WTC11 (cell line): Measurements from ENCODE around the gene NTPCR. TPM values are rescaled to one million over a fixed set of nuclear protein-coding genes. Genes with fewer than 3 reads are reported as not detected.

Source experiments
- ATAC-seq: fragments of 200-7000 bp; cut with Tn5 transposase; 2 replicates; pipeline ENCODE4 v1.10.0; 2021; ENCODE audit warnings: mild to moderate bottlenecking, moderate library complexity
- CTCF ChIA-PET: fragments of 300-600 bp; sonication (Branson Sonifier 250); formaldehyde crosslinking; loops from one replicate; lab custom pipeline; 2021; ENCODE audit warnings: antibody characterized with exemption; lab: Charles Lee
- POLR2A ChIA-PET: fragments of 350-600 bp; sonication (Branson Sonifier 250); formaldehyde crosslinking; loops from one replicate; lab custom pipeline; 2021; ENCODE audit warnings: antibody characterized with exemption; lab: Charles Lee
- DNase-seq: peaks from one replicate; pipeline ENCODE4 v3.0.0; 2021; ENCODE audit warnings: low spot score
- H3K27ac Mint-ChIP-seq: 2 replicates; pipeline ENCODE4 v1.8.0; 2021; ENCODE audit warnings: mixed read lengths
- H3K27me3 Mint-ChIP-seq: 2 replicates; pipeline ENCODE4 v1.8.0; 2021; ENCODE audit warnings: low read depth, mild to moderate bottlenecking, moderate library complexity, mixed read lengths
- H3K36me3 Mint-ChIP-seq: 2 replicates; pipeline ENCODE4 v1.8.0; 2021; ENCODE audit warnings: mixed read lengths
- H3K4me1 Mint-ChIP-seq: 2 replicates; pipeline ENCODE4 v1.8.0; 2022; ENCODE audit warnings: mixed read lengths
- H3K4me3 Mint-ChIP-seq: 2 replicates; pipeline ENCODE4 v1.8.0; 2021; ENCODE audit warnings: mild to moderate bottlenecking, moderate library complexity, mixed read lengths
- H3K9me3 Mint-ChIP-seq: 2 replicates; pipeline ENCODE4 v1.8.0; 2021; ENCODE audit warnings: mixed read lengths
- CREB1 ChIP-seq: sonication (generic); formaldehyde crosslinking; IDR thresholded peaks from 2 replicates; pipeline ENCODE4 v1.8.0; 2023; ENCODE audit warnings: mild to moderate bottlenecking, missing genetic modification reagents
- FOXP1 ChIP-seq: sonication (generic); formaldehyde crosslinking; IDR thresholded peaks from 2 replicates; pipeline ENCODE4 v1.8.0; 2022; ENCODE audit warnings: missing genetic modification reagents, mild to moderate bottlenecking, moderate library complexity, borderline replicate concordance
- GRHL2 ChIP-seq: fragments of 250-450 bp; sonication (Bioruptor Pico); IDR thresholded peaks from 2 replicates; pipeline ENCODE4 v1.8.0; 2022; ENCODE audit warnings: mild to moderate bottlenecking, moderate library complexity; ENCODE audit not compliant: insufficient replicate concordance, severe bottlenecking
- TEAD1 ChIP-seq: sonication (generic); formaldehyde crosslinking; IDR thresholded peaks from 2 replicates; pipeline ENCODE4 v1.8.0; 2022; ENCODE audit warnings: mild to moderate bottlenecking, missing genetic modification reagents
- ZNF121 ChIP-seq: sonication (generic); formaldehyde crosslinking; IDR thresholded peaks from 2 replicates; pipeline ENCODE4 v1.8.0; 2023; ENCODE audit warnings: missing genetic modification reagents
- ZNF138 ChIP-seq: sonication (generic); formaldehyde crosslinking; conservative IDR thresholded peaks from 2 replicates; pipeline ENCODE4 v1.8.1; 2022; ENCODE audit warnings: mild to moderate bottlenecking, moderate library complexity, missing genetic modification reagents
- ZNF416 ChIP-seq: fragments of 250-450 bp; sonication (Bioruptor Pico); IDR thresholded peaks from 2 replicates; pipeline ENCODE4 v1.9.0; 2021; ENCODE audit warnings: mild to moderate bottlenecking, inconsistent platforms
- ZNF671 ChIP-seq: fragments of 250-450 bp; sonication (Bioruptor Pico); IDR thresholded peaks from 2 replicates; pipeline ENCODE4 v1.8.0; 2021; ENCODE audit warnings: mild to moderate bottlenecking
- total RNA-seq: library from RNA; stranded (reverse); gene quantifications from 3 replicates; pipeline ENCODE4 v1.2.3, GENCODE V29; 2021
- TF ChIP-seq, protein P1 (sequence below): sonication (generic); formaldehyde crosslinking; IDR thresholded peaks from 2 replicates; pipeline ENCODE4 v1.8.0; 2023; ENCODE audit warnings: missing genetic modification reagents
- TF ChIP-seq, protein P2 (sequence below): sonication (generic); formaldehyde crosslinking; IDR thresholded peaks from 2 replicates; pipeline ENCODE4 v1.8.1; 2023; ENCODE audit warnings: mild to moderate bottlenecking, missing genetic modification reagents
- TF ChIP-seq, protein P3 (sequence below): fragments of 250-450 bp; sonication (Bioruptor Pico); IDR thresholded peaks from 2 replicates; pipeline ENCODE4 v1.8.0; 2021; ENCODE audit warnings: mild to moderate bottlenecking
- TF ChIP-seq, protein P4 (sequence below): sonication (generic); formaldehyde crosslinking; conservative IDR thresholded peaks from 2 replicates; pipeline ENCODE4 v1.8.1; 2022; ENCODE audit warnings: mild to moderate bottlenecking, missing genetic modification reagents
- TF ChIP-seq, protein P5 (sequence below): sonication (generic); formaldehyde crosslinking; IDR thresholded peaks from 2 replicates; pipeline ENCODE4 v1.8.0; 2022; ENCODE audit warnings: mild to moderate bottlenecking, missing genetic modification reagents
- TF ChIP-seq, protein P6 (sequence below): sonication (generic); formaldehyde crosslinking; IDR thresholded peaks from 2 replicates; pipeline ENCODE4 v1.8.1; 2023; ENCODE audit warnings: mild to moderate bottlenecking, missing genetic modification reagents, moderate library complexity
- TF ChIP-seq, protein P7 (sequence below): sonication (generic); formaldehyde crosslinking; IDR thresholded peaks from 2 replicates; pipeline ENCODE4 v1.8.0; 2022; ENCODE audit warnings: missing genetic modification reagents

NTPCR gene
- total RNA-seq, 1 experiment from 2014 or later, result 102 TPM

DNA sequence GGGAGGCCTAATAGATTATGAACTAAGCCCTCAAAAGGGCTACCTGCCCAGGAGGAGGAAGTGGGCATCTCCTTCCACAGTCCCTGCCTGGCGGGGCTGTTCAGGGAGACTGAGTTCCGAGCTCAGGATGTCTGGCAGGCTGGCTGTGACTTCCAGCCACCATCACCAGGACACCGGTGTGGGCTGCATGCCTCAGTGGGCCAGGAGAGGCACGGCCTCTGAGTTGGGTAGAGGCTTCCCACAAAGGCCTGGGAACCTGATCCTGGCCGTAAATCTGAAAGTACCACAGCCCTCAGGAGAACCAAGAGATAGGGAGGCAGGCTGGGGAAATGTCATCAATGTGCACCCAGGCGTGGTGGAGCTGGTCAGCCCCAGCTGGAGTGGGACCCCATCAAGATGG lies 29.1 kb downstream of the NTPCR start:
- ChIA-PET POLR2A (no interaction called here), CTCF (no interaction called here)
- DNase-seq (no peak), ATAC-seq (no peak)
- Mint-ChIP-seq H3K4me1 (peaks cover 9% of the 10 kb centered on the region), H3K27ac (no peak overlapping the region; the same call in 1 of the 2 replicates), H3K36me3 (peaks cover 37% of the 10 kb centered on the region), H3K9me3 (no peaks in the 10 kb centered on the region), H3K4me3 (no peak overlapping the region), H3K27me3 (no peaks in the 10 kb centered on the region)
- TF ChIP-seq, protein P1, sequence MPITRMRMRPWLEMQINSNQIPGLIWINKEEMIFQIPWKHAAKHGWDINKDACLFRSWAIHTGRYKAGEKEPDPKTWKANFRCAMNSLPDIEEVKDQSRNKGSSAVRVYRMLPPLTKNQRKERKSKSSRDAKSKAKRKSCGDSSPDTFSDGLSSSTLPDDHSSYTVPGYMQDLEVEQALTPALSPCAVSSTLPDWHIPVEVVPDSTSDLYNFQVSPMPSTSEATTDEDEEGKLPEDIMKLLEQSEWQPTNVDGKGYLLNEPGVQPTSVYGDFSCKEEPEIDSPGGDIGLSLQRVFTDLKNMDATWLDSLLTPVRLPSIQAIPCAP (CRISPR knock-in tag), result no peak
- TF ChIP-seq, protein P2, sequence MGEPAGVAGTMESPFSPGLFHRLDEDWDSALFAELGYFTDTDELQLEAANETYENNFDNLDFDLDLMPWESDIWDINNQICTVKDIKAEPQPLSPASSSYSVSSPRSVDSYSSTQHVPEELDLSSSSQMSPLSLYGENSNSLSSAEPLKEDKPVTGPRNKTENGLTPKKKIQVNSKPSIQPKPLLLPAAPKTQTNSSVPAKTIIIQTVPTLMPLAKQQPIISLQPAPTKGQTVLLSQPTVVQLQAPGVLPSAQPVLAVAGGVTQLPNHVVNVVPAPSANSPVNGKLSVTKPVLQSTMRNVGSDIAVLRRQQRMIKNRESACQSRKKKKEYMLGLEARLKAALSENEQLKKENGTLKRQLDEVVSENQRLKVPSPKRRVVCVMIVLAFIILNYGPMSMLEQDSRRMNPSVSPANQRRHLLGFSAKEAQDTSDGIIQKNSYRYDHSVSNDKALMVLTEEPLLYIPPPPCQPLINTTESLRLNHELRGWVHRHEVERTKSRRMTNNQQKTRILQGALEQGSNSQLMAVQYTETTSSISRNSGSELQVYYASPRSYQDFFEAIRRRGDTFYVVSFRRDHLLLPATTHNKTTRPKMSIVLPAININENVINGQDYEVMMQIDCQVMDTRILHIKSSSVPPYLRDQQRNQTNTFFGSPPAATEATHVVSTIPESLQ (CRISPR knock-in tag), result no peak
- no peak for TF ChIP-seq FOXP1 (CRISPR knock-in tag)
- no peak for TF ChIP-seq TEAD1 (CRISPR knock-in tag)
- TF ChIP-seq, protein P3, sequence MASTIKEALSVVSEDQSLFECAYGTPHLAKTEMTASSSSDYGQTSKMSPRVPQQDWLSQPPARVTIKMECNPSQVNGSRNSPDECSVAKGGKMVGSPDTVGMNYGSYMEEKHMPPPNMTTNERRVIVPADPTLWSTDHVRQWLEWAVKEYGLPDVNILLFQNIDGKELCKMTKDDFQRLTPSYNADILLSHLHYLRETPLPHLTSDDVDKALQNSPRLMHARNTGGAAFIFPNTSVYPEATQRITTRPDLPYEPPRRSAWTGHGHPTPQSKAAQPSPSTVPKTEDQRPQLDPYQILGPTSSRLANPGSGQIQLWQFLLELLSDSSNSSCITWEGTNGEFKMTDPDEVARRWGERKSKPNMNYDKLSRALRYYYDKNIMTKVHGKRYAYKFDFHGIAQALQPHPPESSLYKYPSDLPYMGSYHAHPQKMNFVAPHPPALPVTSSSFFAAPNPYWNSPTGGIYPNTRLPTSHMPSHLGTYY (CRISPR knock-in tag), result no peak
- no peak for TF ChIP-seq ZNF671 (CRISPR knock-in tag)
- no peak for TF ChIP-seq ZNF138 (CRISPR knock-in tag)
- TF ChIP-seq ZNF416 (CRISPR knock-in tag), result no peak
- TF ChIP-seq, protein P4, sequence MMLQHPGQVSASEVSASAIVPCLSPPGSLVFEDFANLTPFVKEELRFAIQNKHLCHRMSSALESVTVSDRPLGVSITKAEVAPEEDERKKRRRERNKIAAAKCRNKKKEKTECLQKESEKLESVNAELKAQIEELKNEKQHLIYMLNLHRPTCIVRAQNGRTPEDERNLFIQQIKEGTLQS, result no peak
- TF ChIP-seq ZNF121 (CRISPR knock-in tag), result no peak
- TF ChIP-seq GRHL2 (CRISPR knock-in tag), result no peak

DNA sequence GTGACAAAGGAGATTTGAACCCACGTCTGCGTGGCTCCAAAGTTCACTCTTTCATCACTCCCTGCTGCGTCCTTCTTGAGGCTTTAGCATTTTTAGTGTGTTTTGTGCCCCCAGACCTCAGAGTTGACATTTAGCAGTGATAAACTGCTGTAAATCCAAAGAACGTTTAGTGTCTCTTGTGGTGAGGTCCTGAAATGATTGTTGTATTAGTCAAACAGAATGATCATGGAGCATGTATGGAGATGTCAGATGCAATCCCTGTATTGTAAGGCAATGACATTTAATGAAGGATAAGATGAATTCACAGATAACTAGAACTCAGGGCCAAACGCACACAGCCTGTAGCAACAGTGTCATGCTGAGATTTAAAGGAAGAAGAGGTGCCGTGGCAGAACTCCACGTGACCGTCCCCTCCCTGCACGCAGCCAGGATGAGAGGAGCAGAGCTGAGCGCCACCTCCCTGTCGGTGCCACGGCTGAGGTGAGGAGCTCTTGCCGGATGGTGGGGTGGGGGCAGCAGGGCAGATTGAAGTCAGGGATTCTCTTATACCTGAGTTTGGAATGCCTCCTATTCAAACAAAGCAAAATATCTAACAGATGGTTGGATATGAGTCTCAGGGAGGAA lies 30.1 kb downstream of the NTPCR start:
- H3K27me3 Mint-ChIP-seq, result no peaks in the 10 kb centered on the region
- peak overlapping the region; percentile 26; the same call in 1 of the 2 replicates for H3K27ac Mint-ChIP-seq
- H3K4me1 Mint-ChIP-seq, result peaks cover 9% of the 10 kb centered on the region
- peaks cover 29% of the 10 kb centered on the region for H3K36me3 Mint-ChIP-seq
- DNase-seq (peak; percentile 33), ATAC-seq (peak; percentile 86)
- POLR2A ChIA-PET, result no interaction called here
- H3K4me3 Mint-ChIP-seq, result no peak overlapping the region
- TF ChIP-seq, protein P5, sequence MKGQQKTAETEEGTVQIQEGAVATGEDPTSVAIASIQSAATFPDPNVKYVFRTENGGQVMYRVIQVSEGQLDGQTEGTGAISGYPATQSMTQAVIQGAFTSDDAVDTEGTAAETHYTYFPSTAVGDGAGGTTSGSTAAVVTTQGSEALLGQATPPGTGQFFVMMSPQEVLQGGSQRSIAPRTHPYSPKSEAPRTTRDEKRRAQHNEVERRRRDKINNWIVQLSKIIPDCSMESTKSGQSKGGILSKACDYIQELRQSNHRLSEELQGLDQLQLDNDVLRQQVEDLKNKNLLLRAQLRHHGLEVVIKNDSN (CRISPR knock-in tag), result peak; percentile 69; the same call in 1 of the 2 replicates
- TF ChIP-seq ZNF671 (CRISPR knock-in tag) (no peak), ZNF121 (CRISPR knock-in tag) (no peak)
- TF ChIP-seq, protein P6, sequence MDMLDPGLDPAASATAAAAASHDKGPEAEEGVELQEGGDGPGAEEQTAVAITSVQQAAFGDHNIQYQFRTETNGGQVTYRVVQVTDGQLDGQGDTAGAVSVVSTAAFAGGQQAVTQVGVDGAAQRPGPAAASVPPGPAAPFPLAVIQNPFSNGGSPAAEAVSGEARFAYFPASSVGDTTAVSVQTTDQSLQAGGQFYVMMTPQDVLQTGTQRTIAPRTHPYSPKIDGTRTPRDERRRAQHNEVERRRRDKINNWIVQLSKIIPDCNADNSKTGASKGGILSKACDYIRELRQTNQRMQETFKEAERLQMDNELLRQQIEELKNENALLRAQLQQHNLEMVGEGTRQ, result peak; percentile 69
- H3K9me3 Mint-ChIP-seq, result no peaks in the 10 kb centered on the region
- CTCF ChIA-PET, result interaction anchor here (1.0 to 1.1 kb wide), 3 partner anchors 28 to 100 kb away, joined by 3 to 7 read pairs (median 3); no protein-coding TSS in a partner anchor

DNA sequence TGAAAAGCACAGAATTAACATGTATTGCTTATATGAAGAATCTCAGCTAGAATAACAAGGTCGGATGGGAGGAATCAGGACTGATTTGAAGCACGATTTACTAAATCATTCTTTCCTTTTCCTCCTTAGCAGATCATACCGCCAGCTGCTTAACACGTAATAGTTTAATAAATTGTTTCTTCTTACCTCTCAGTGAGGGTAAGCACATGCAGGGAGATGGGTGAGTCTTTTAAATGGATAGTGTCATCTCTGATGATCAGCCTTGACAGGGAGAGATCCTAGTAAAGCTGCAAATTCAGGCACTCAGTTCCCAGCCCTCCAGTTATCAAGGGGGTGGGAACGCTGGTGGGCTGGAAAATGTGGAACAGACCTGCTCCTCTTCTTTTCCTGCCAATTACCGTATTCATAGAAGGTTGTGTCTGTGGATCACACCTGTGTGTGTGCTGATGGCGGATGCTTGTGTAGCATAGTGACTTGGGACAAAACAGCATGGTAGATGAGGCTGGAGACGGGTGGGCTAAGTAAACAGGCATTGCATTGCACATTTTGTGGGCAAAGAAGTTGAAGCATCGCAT lies 30.7 kb downstream of the NTPCR start:
- Mint-ChIP-seq H3K4me1 (peaks cover 9% of the 10 kb centered on the region), H3K4me3 (no peak overlapping the region), H3K27ac (peak overlapping the region; percentile 26; the same call in 1 of the 2 replicates), H3K9me3 (no peaks in the 10 kb centered on the region), H3K36me3 (peaks cover 26% of the 10 kb centered on the region), H3K27me3 (no peaks in the 10 kb centered on the region)
- ATAC-seq (no peak), DNase-seq (no peak)
- ChIA-PET CTCF (interaction anchor here (1.0 to 1.1 kb wide), 3 partner anchors 29 to 101 kb away, joined by 3 to 7 read pairs (median 3); no protein-coding TSS in a partner anchor), POLR2A (no interaction called here)
- no peak for TF ChIP-seq CREB1 (CRISPR knock-in tag)
- TF ChIP-seq, protein P7, sequence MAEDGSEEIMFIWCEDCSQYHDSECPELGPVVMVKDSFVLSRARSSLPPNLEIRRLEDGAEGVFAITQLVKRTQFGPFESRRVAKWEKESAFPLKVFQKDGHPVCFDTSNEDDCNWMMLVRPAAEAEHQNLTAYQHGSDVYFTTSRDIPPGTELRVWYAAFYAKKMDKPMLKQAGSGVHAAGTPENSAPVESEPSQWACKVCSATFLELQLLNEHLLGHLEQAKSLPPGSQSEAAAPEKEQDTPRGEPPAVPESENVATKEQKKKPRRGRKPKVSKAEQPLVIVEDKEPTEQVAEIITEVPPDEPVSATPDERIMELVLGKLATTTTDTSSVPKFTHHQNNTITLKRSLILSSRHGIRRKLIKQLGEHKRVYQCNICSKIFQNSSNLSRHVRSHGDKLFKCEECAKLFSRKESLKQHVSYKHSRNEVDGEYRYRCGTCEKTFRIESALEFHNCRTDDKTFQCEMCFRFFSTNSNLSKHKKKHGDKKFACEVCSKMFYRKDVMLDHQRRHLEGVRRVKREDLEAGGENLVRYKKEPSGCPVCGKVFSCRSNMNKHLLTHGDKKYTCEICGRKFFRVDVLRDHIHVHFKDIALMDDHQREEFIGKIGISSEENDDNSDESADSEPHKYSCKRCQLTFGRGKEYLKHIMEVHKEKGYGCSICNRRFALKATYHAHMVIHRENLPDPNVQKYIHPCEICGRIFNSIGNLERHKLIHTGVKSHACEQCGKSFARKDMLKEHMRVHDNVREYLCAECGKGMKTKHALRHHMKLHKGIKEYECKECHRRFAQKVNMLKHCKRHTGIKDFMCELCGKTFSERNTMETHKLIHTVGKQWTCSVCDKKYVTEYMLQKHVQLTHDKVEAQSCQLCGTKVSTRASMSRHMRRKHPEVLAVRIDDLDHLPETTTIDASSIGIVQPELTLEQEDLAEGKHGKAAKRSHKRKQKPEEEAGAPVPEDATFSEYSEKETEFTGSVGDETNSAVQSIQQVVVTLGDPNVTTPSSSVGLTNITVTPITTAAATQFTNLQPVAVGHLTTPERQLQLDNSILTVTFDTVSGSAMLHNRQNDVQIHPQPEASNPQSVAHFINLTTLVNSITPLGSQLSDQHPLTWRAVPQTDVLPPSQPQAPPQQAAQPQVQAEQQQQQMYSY, result peak; percentile 73
